GM18508 (cell line): ENCODE data around the gene IGF1R.

Experiments
- ATAC-seq: cut with Tn5 transposase; IDR thresholded peaks from one replicate; pipeline ENCODE4 v1.9.1; 2021; ENCODE audit warnings: moderate number of reproducible peaks; ENCODE audit not compliant: insufficient read depth, unreplicated experiment

IGF1R gene

DNA sequence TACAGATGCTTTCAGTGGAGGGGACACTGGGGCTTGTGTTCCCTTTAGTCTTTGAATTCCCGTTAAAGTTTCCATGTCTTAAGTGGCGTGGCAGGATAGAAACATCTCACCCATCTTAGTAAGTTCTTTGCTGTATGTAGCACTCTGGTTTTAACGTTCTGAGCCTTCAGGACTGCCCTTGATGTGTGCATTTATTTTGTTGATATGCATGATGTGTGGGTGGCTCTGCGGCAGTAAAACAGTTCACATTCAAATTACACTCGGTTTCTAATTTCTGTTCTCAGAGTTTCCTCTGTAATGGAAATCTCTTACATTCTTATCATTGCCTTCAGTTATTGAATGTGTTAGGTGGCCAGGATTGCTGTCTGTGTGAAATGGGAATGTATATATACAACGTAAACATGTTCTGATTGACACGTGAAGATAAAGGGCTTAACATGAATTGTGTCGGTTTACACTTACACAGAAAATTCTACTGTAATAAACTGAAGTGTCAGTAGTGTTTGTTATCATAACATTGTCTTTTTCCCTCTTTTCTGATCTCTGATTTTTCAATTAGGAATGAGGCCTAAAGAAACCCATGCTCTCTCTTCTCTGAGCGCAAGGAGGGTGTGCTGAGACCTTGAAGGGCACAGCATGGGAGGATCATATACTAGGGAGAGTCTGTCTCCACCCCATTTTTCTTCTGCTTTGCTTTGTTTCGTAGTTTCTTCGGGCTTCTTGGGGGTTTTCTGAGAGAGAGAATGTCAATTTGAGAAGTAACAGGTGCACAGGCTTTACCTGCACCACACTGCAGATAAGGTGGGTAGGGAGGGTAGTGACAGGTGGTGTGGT is 51.5 kb downstream of the IGF1R start:
- no peak for ATAC-seq

- no peak for ATAC-seq
These were observed 52.2 kb downstream of the IGF1R start for GRCh38 chr15:98700519-98700918.

DNA sequence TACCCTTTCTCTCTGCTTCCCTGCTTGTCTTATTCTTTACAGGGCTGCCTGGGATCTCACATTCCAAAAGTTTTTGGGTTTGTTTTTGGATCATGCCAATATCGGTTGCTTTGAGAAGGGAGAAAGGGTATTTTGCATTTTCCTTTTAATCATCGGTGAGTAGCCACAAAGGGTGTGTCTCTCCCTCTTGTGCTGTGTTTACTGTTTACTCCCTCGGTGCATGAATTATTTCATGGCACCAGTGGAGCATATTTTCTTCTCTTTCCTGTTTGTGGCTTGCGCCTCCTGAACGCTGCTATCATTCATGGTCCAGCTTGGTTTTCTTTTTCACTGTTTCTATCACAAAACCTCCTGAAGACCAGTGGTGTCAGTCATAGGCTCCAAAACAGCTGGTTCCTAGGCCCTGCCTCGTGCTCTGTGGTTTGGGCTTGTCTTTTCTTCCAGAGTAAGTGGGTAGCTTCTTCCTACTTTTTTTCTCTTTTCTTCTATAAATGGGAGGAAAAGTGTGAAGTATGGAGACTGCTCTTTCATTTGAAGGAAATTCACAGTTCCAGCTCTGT is 54.9 kb downstream of the IGF1R start:
- no peak for ATAC-seq

- ATAC-seq: no peak
These were observed 56.7 kb downstream of the IGF1R start for GRCh38 chr15:98705070-98705469.

DNA sequence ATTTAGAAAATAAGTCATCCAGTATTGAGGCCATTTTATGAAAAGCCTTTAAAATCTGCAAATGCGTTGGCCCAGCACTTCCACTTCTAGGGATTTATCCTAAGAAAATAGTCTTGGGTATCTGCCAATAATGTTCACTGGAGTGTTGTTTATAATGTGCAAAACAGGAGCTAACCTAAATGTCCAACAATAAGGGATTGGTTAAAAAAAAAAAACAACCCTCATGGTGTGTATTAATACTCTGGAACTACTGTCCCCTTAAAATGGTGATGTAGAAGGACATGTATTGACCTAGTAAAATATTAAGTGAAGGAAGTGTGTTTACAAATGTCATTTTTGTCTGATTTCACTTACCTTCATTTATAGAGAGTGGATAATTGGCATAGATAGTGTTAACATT is 58.0 kb downstream of the IGF1R start:
- ATAC-seq: no peak

GRCh38 chr15:98706986-98707385 is 58.6 kb downstream of the IGF1R start:
- no peak for ATAC-seq

- no peak for ATAC-seq
These were observed 59.8 kb downstream of the IGF1R start for GRCh38 chr15:98708037-98708590.

- no peak for ATAC-seq
These were observed 63.5 kb downstream of the IGF1R start for GRCh38 chr15:98711810-98712209.

- no peak for ATAC-seq
These were observed 64.7 kb downstream of the IGF1R start for GRCh38 chr15:98712845-98713584.

- ATAC-seq: no peak
These were observed 65.3 kb downstream of the IGF1R start for GRCh38 chr15:98713585-98714001.

DNA sequence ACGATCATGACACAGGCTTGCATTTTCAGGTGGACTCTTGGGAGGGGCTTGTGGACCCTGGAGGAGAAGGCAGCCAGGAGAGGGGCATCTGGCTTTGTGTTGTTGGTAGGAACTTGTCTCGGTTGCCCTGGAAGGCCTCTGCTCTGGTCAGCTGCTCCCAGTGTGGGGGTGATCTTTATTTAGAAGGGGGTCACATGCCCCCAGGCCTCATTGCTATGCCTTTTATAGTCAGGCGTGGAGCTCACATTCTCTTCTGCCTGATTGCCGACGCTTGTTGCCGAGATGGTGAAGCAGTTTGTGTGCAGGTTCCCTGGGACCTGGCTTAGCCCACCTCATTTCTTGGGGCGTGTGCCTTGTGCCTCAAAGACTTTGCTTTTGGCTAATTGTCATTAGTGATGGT is 66.6 kb downstream of the IGF1R start:
- ATAC-seq: no peak

- no peak for ATAC-seq
These were observed 67.1 kb downstream of the IGF1R start for GRCh38 chr15:98715401-98715800.

DNA sequence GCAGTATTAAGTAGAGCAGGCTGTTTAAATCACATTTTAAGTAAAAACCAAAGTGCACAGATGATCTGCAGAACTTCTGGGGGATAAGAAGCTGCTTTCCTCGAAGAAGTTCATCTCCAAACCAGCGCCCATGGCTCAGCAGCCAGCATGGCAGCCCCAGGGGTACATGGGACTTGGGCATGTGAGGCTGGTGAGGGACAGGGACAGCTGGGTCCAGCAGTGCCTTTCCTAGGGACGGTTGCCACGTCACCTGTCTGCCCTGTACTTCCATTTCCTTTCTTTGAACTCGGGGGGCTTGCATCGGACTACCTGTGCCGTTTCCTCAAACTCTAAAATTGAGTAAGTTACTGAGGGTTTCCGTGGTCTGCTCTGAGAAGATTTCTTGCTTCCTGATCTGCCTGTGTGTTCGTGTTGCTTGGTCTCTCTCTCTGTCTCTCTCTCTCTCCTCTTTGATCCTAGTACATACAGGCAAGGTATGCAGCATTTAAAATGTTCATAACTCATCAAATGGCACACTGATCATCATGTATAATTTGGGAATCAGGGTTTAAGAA is 67.6 kb downstream of the IGF1R start:
- no peak for ATAC-seq

GRCh38 chr15:98717371-98717770 is 69.0 kb downstream of the IGF1R start:
- ATAC-seq: no peak

DNA sequence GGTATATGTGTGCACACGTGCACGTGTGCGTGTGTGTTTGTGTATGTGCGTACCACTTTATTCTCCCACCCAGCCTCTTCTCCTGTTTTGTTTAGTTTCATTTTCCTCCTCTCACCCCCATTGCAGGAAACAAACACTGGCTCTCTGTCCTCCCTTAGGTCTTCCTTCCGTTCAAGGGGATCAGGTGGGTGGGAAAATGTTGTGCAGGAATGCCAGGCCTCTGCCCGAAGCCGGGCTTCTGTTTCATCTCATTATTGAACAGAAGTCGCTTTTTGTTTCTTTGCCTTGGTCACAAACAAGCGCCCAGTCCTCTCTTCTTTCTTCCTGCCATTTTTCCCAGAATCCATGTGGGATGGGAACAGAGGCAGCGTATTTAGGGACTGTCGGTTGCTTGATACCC is 69.6 kb downstream of the IGF1R start:
- no peak for ATAC-seq

DNA sequence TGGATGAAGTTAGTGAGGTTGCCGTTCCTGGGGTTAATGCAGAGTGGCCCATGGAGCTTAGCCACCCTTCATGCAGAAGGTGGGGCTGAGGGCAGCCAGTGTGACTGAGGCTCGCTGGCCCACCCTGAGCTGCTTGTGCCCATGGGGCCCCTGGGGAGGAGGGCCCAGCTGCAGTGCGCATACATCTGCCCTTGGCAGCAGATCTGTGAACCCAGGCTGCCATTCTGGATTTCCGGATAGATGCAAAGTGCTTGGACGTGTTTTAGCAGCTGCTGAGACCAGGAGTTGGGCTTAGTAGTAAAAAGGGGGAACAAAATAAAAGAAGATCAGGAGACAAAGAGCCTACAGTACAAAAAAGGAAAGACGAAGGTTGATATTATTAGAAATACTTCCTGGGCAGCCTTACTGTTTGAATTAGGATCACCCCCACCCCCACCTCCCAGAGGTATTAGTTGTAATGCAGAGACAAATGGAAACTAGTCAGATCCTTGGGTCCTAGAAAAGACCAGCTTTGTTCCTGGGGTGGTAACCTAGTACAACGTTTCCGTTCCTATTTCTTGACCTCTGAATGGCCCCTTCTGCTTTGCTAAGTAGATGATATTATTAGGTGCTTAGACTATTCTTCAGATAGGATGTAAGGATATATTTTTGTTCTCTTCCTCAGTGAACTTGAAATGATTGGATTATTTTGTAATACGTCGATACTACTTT is 70.2 kb downstream of the IGF1R start:
- ATAC-seq: no peak

- ATAC-seq: no peak
These were observed 70.9 kb downstream of the IGF1R start for GRCh38 chr15:98719137-98719740.

DNA sequence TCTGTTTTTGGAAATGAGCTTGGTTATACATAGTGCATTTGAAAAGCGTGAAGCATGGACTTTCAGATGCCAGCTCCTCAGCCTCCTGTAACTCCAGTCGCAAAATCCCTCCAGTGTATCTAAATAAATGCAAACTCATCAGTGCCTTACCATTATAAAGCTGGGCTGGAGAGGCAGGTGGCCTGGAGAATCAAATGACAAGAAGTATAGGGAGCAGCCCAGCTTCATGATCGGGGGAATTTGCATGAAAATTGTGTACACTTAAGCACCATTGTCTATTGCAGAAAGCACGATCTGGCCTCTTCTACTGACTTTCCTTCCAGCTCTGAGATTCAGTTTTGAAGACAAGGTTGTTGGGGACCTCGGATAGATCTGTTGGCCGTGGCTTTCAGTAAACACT is 71.7 kb downstream of the IGF1R start:
- no peak for ATAC-seq

- ATAC-seq: no peak
These were observed 72.5 kb downstream of the IGF1R start for GRCh38 chr15:98720577-98721565.
